Activated CD4-positive, alpha-beta T cell treated with anti-CD3 and anti-CD28 coated beads, Interleukin-2, amount 50 U/mL, for 24 hours (primary cell): ENCODE measurements around the gene PRRT4.

Experiments used
- DNase-seq, 2 donors: peaks; one replicate each; pipeline ENCODE4 v3.0.0-alpha.2; 2020; ENCODE audit warnings: low read depth in 1 of 2, low spot score in 1 of 2

Gene PRRT4

GRCh38 chr7:128376077-128376476 is 14.6 kb upstream of the PRRT4 start:
- no peak for DNase-seq

GRCh38 chr7:128374041-128374440 is 12.6 kb upstream of the PRRT4 start:
- DNase-seq, result no peak

- DNase-seq, result no peak
These were observed 12.1 kb upstream of the PRRT4 start for GRCh38 chr7:128373606-128374005.

- DNase-seq, result no peak
These were observed 9.0 kb upstream of the PRRT4 start for GRCh38 chr7:128370491-128370890.

GRCh38 chr7:128366986-128367385 is 5.5 kb upstream of the PRRT4 start:
- no peak for DNase-seq

GRCh38 chr7:128366300-128366699 is 4.8 kb upstream of the PRRT4 start:
- no peak for DNase-seq

- DNase-seq, result no peak
These were observed 3.9 kb upstream of the PRRT4 start for GRCh38 chr7:128365432-128365831.

- no peak for DNase-seq
These were observed 2.8 kb upstream of the PRRT4 start for GRCh38 chr7:128364166-128364870.

GRCh38 chr7:128363261-128363721 is 1.8 kb upstream of the PRRT4 start:
- no peak for DNase-seq

GRCh38 chr7:128362670-128363069 is 1.2 kb upstream of the PRRT4 start:
- DNase-seq, result no peak

- DNase-seq, result no peak
These were observed 1.2 kb downstream of the PRRT4 start for GRCh38 chr7:128360359-128360678.

- DNase-seq, result no peak
These were observed 1.6 kb downstream of the PRRT4 start for GRCh38 chr7:128359939-128360338.

GRCh38 chr7:128359336-128359735 is 2.2 kb downstream of the PRRT4 start:
- DNase-seq, result no peak

- DNase-seq, result no peak
These were observed 3.3 kb downstream of the PRRT4 start for GRCh38 chr7:128358233-128358632.

GRCh38 chr7:128357217-128357613 is 4.3 kb downstream of the PRRT4 start:
- DNase-seq, result no peak

- no peak for DNase-seq
These were observed 4.8 kb downstream of the PRRT4 start for GRCh38 chr7:128356546-128357216.

- no peak for DNase-seq
These were observed 7.9 kb downstream of the PRRT4 start for GRCh38 chr7:128353610-128354009.

- DNase-seq, result no peak
These were observed 8.3 kb downstream of the PRRT4 start for GRCh38 chr7:128353189-128353588.

- no peak for DNase-seq
These were observed 8.9 kb downstream of the PRRT4 start for GRCh38 chr7:128352636-128353035.

GRCh38 chr7:128352153-128352537 is 9.3 kb downstream of the PRRT4 start:
- DNase-seq, result no peak

GRCh38 chr7:128351296-128352152 is 10.0 kb downstream of the PRRT4 start:
- DNase-seq, result no peak

GRCh38 chr7:128350708-128351295 is 10.7 kb downstream of the PRRT4 start:
- no peak for DNase-seq
